ENCODE results near the gene SLC9A8. TPM values are rescaled to one million over a fixed set of nuclear protein-coding genes. Genes with fewer than 3 reads are reported as not detected.
A peak's percentile ranks its signal among the peaks of the same experiment; 100 is the strongest.
"Not testable (repeated sequence)": the region's sequence is repeated elsewhere in the genome, so short reads cannot be mapped to it uniquely, and the experiment has no call there.

Gene SLC9A8
- total and polyA plus RNA-seq, 3 experiments from 2014 or later = 7.7 to 12.0 (median 11.5) TPM

GRCh38 chr20:49892260-49892659 lies 79.6 kb downstream of the SLC9A8 start:
- CTCF ChIA-PET = interaction anchor here (1.0 kb wide), 1 partner anchor 27 kb away, joined by 3 read pairs; no protein-coding TSS in a partner anchor
- Mint-ChIP-seq H3K9me3 (no peaks in the 10 kb centered on the region), H3K36me3 (peaks cover 0 to 29% (median 5%) of the 10 kb centered on the region in 3 donors), H3K27me3 (no peaks in the 10 kb centered on the region), H3K4me1 (peaks cover 21 to 28% (median 21%) of the 10 kb centered on the region in 3 donors), H3K4me3 (no peak overlapping the region), H3K27ac (peak overlapping the region in 2 of 8 donors; percentile 46 to 66)
- no peak overlapping the region for H3K4me3 ChIP-seq (ENCODE audit: low read length)
- H3K9me3 ChIP-seq (ENCODE audit: low read length) = no peaks in the 10 kb centered on the region
- peaks cover 3% of the 10 kb centered on the region for H3K4me1 ChIP-seq (ENCODE audit: insufficient read depth, low read length)
- POLR2A ChIA-PET = no interaction called here
- no peaks in the 10 kb centered on the region for H3K36me3 ChIP-seq (ENCODE audit: insufficient read depth, low read length)
- H3K27me3 ChIP-seq (ENCODE audit: insufficient read depth, low read length, poor library complexity, severe bottlenecking) = no peaks in the 10 kb centered on the region
- no peak overlapping the region for H3K27ac ChIP-seq (ENCODE audit: low read depth, low read length)
- DNase-seq = peak in 1 of 5 donors; percentile 45

- Mint-ChIP-seq H3K27ac (peak overlapping the region in 4 of 8 donors; percentile 46 to 75 (median 56)), H3K27me3 (no peaks in the 10 kb centered on the region), H3K36me3 (peaks cover 0 to 24% (median 5%) of the 10 kb centered on the region in 3 donors)
Observed at GRCh38 chr20:49892817-49893216, 80.2 kb downstream of the SLC9A8 start.

GRCh38 chr20:49893242-49894072 lies 80.8 kb downstream of the SLC9A8 start:
- H3K27ac ChIP-seq (ENCODE audit: low read depth, low read length) = no peak overlapping the region
- H3K27me3 ChIP-seq (ENCODE audit: insufficient read depth, low read length, poor library complexity, severe bottlenecking) = no peaks in the 10 kb centered on the region
- no peaks in the 10 kb centered on the region for H3K36me3 ChIP-seq (ENCODE audit: insufficient read depth, low read length)
- H3K27ac Mint-ChIP-seq = peak overlapping the region in 6 of 8 donors; percentile 66 to 82 (median 76)
- peaks cover 19 to 26% (median 21%) of the 10 kb centered on the region in 3 donors for H3K4me1 Mint-ChIP-seq
- DNase-seq = peak in 1 of 5 donors; percentile 3
- H3K36me3 Mint-ChIP-seq = peaks cover 0 to 18% (median 2%) of the 10 kb centered on the region in 3 donors
- H3K4me3 Mint-ChIP-seq = peak overlapping the region; percentile 55 to 81 (median 71)
- H3K27me3 Mint-ChIP-seq = no peaks in the 10 kb centered on the region
- no peak overlapping the region for H3K4me3 ChIP-seq (ENCODE audit: low read length)
- ChIA-PET POLR2A (no interaction called here), CTCF (interaction anchor here (1.0 kb wide), 1 partner anchor 28 kb away, joined by 3 read pairs; no protein-coding TSS in a partner anchor)
- H3K9me3 Mint-ChIP-seq = no peaks in the 10 kb centered on the region
- no peaks in the 10 kb centered on the region for H3K9me3 ChIP-seq (ENCODE audit: low read length)
- peaks cover 3% of the 10 kb centered on the region for H3K4me1 ChIP-seq (ENCODE audit: insufficient read depth, low read length)

More at GRCh38 chr20:49892817-49893216, 80.2 kb downstream of the SLC9A8 start:
- POLR2A ChIA-PET = no interaction called here
- Mint-ChIP-seq H3K4me1 (peaks cover 21 to 28% (median 21%) of the 10 kb centered on the region in 3 donors), H3K9me3 (no peaks in the 10 kb centered on the region), H3K4me3 (peak overlapping the region in 3 of 7 donors; percentile 45 to 66 (median 65))
- peak in 1 of 5 donors; percentile 30 for DNase-seq
- Histone ChIP-seq H3K9me3 (ENCODE audit: low read length) (no peaks in the 10 kb centered on the region), H3K4me3 (ENCODE audit: low read length) (no peak overlapping the region), H3K27ac (ENCODE audit: low read depth, low read length) (no peak overlapping the region), H3K4me1 (ENCODE audit: insufficient read depth, low read length) (peaks cover 3% of the 10 kb centered on the region), H3K36me3 (ENCODE audit: insufficient read depth, low read length) (no peaks in the 10 kb centered on the region), H3K27me3 (ENCODE audit: insufficient read depth, low read length, poor library complexity, severe bottlenecking) (no peaks in the 10 kb centered on the region)
- CTCF ChIA-PET = interaction anchor here (1.0 kb wide), 1 partner anchor 28 kb away, joined by 3 read pairs; no protein-coding TSS in a partner anchor

- DNase-seq = peak in 1 of 5 donors; percentile 37
- H3K27me3 Mint-ChIP-seq = no peaks in the 10 kb centered on the region
- Histone ChIP-seq H3K27me3 (ENCODE audit: insufficient read depth, low read length, poor library complexity, severe bottlenecking) (no peaks in the 10 kb centered on the region), H3K36me3 (ENCODE audit: insufficient read depth, low read length) (no peaks in the 10 kb centered on the region), H3K27ac (ENCODE audit: low read depth, low read length) (no peak overlapping the region), H3K4me1 (ENCODE audit: insufficient read depth, low read length) (peaks cover 3% of the 10 kb centered on the region), H3K4me3 (ENCODE audit: low read length) (no peak overlapping the region), H3K9me3 (ENCODE audit: low read length) (no peaks in the 10 kb centered on the region)
- H3K27ac Mint-ChIP-seq = peak overlapping the region in 6 of 8 donors; percentile 8 to 82 (median 74)
- H3K4me1 Mint-ChIP-seq = peaks cover 16 to 23% (median 21%) of the 10 kb centered on the region in 3 donors
- no peaks in the 10 kb centered on the region for H3K9me3 Mint-ChIP-seq
- H3K4me3 Mint-ChIP-seq = peak overlapping the region; percentile 55 to 81 (median 71)
- ChIA-PET CTCF (no interaction called here), POLR2A (no interaction called here)
- H3K36me3 Mint-ChIP-seq = peaks cover 0 to 12% (median 0%) of the 10 kb centered on the region in 3 donors
Observed at GRCh38 chr20:49894073-49894470, 81.4 kb downstream of the SLC9A8 start.

GRCh38 chr20:49895474-49896093 lies 83.0 kb downstream of the SLC9A8 start:
- CTCF ChIA-PET, H3K4me3 Mint-ChIP-seq, H3K27me3 Mint-ChIP-seq: not testable (repeated sequence)

GRCh38 chr20:49896204-49896603 lies 83.6 kb downstream of the SLC9A8 start:
- Histone ChIP-seq H3K4me3 (ENCODE audit: low read length) (no peak overlapping the region), H3K27ac (ENCODE audit: low read depth, low read length) (no peak overlapping the region), H3K36me3 (ENCODE audit: insufficient read depth, low read length) (no peaks in the 10 kb centered on the region), H3K27me3 (ENCODE audit: insufficient read depth, low read length, poor library complexity, severe bottlenecking) (no peaks in the 10 kb centered on the region), H3K9me3 (ENCODE audit: low read length) (no peaks in the 10 kb centered on the region), H3K4me1 (ENCODE audit: insufficient read depth, low read length) (peaks cover 3% of the 10 kb centered on the region)
- Mint-ChIP-seq H3K9me3 (no peaks in the 10 kb centered on the region), H3K27me3 (no peaks in the 10 kb centered on the region), H3K27ac (no peak overlapping the region), H3K36me3 (peaks cover 0 to 2% (median 1%) of the 10 kb centered on the region in 3 donors), H3K4me3 (no peak overlapping the region), H3K4me1 (peaks cover 16 to 23% (median 21%) of the 10 kb centered on the region in 3 donors)
- no peak for DNase-seq
- ChIA-PET POLR2A (no interaction called here), CTCF (no interaction called here)

More at GRCh38 chr20:49895474-49896093, 83.0 kb downstream of the SLC9A8 start:
- H3K36me3 ChIP-seq (ENCODE audit: insufficient read depth, low read length); H3K27me3 ChIP-seq (ENCODE audit: insufficient read depth, low read length, poor library complexity, severe bottlenecking); H3K27ac ChIP-seq (ENCODE audit: low read depth, low read length); H3K9me3 ChIP-seq (ENCODE audit: low read length); H3K27ac Mint-ChIP-seq; POLR2A ChIA-PET; H3K4me3 ChIP-seq (ENCODE audit: low read length); H3K4me1 ChIP-seq (ENCODE audit: insufficient read depth, low read length); H3K9me3 Mint-ChIP-seq; H3K36me3 Mint-ChIP-seq: not testable (repeated sequence)
- DNase-seq = peak in 1 of 5 donors; percentile 16
- peaks cover 16 to 23% (median 21%) of the 10 kb centered on the region in 3 donors for H3K4me1 Mint-ChIP-seq

- Mint-ChIP-seq H3K9me3 (no peaks in the 10 kb centered on the region), H3K36me3 (peaks cover 0 to 23% (median 9%) of the 10 kb centered on the region in 3 donors), H3K27me3 (no peaks in the 10 kb centered on the region), H3K4me3 (no peak overlapping the region), H3K27ac (no peak overlapping the region), H3K4me1 (peaks cover under 1 to 4% (median 3%) of the 10 kb centered on the region in 3 donors)
- peak in 1 of 5 donors; percentile 3 for DNase-seq
- H3K4me1 ChIP-seq (ENCODE audit: insufficient read depth, low read length) = no peaks in the 10 kb centered on the region
- H3K9me3 ChIP-seq (ENCODE audit: low read length) = no peaks in the 10 kb centered on the region
- CTCF ChIA-PET = interaction anchor here (1.3 kb wide), 1 partner anchor 26 kb away, joined by 3 read pairs; no protein-coding TSS in a partner anchor
- no peaks in the 10 kb centered on the region for H3K27me3 ChIP-seq (ENCODE audit: insufficient read depth, low read length, poor library complexity, severe bottlenecking)
- H3K4me3 ChIP-seq (ENCODE audit: low read length) = no peak overlapping the region
- peaks cover under 1% of the 10 kb centered on the region for H3K36me3 ChIP-seq (ENCODE audit: insufficient read depth, low read length)
- POLR2A ChIA-PET = no interaction called here
- H3K27ac ChIP-seq (ENCODE audit: low read depth, low read length) = no peak overlapping the region
Observed at GRCh38 chr20:49899541-49900383, 87.1 kb downstream of the SLC9A8 start.

Data from CD8-positive, alpha-beta memory T cell (primary cell).